ENCODE measurements around the gene PEX12. TPM values are rescaled to one million over a fixed set of nuclear protein-coding genes. Genes with fewer than 3 reads are reported as not detected.

PEX12 gene
- total and polyA plus RNA-seq, 9 of the 15 experiments (the other 6 are each of a cell fraction or from before 2014, with no cell fraction given), result 4.0 to 12.4 (median 6.4) TPM

- TF ChIP-seq SMARCA4 (IDR thresholded peaks at IDR 0.05) (0 out of 2 replicates have a peak, but pooled peaks have one; percentile 14), BRD9 (IDR thresholded peaks at IDR 0.05; ENCODE audit: low read depth, partially characterized antibody) (peak; percentile 9), HBP1 (CRISPR knock-in tag; IDR thresholded peaks at IDR 0.05) (no peak), HNRNPLL (IDR thresholded peaks at IDR 0.05; ENCODE audit: low read depth, low read length, poor library complexity, severe bottlenecking) (peak; percentile 44), CHD2 (IDR thresholded peaks at IDR 0.05; ENCODE audit: low read depth, low read length) (no peak), MGA (IDR thresholded peaks at IDR 0.05) (no peak; the same call in 1 of the 2 replicates), E2F5 (CRISPR knock-in tag; IDR thresholded peaks at IDR 0.05) (no peak), NFATC3 (IDR thresholded peaks at IDR 0.05) (no peak), HIVEP1 (CRISPR knock-in tag; IDR thresholded peaks at IDR 0.05) (no peak), HDAC1 (IDR thresholded peaks at IDR 0.05) (peak in 1 of 2 experiments; percentile 41; a peak in 1 of 4 replicates), SIN3A (IDR thresholded peaks at IDR 0.05; ENCODE audit: borderline replicate concordance in 2 of 2, control insufficient read depth in 1 of 2, low read depth in 2 of 2, low read length in 2 of 2) (0 out of 4 replicates have a peak, but pooled peaks of 1 of the 2 experiments have one; percentile 10), CREM (IDR thresholded peaks at IDR 0.05; ENCODE audit: low read depth) (0 out of 2 replicates have a peak, but pooled peaks have one; percentile 11), YY1 (IDR thresholded peaks at IDR 0.05; ENCODE audit: borderline replicate concordance in 1 of 3, control insufficient read depth in 1 of 3, extremely low read depth in 1 of 3, insufficient read depth in 3 of 3, insufficient read length in 1 of 3, insufficient replicate concordance in 2 of 3, low read depth in 1 of 3, low read length in 2 of 3) (no peak)
Observed at GRCh38 chr17:35568561-35568960, 9.8 kb downstream of the PEX12 start (continued).

Data from K562 (cell line).